Liver (tissue), 9 donors: ENCODE measurements around the gene SIGLEC14. TPM values are rescaled to one million over a fixed set of nuclear protein-coding genes. Genes with fewer than 3 reads are reported as not detected.

ENCODE experiments used
- DNase-seq: peaks from one replicate; pipeline ENCODE4 v3.0.0-alpha.2; 2017; ENCODE audit warnings: low spot score
- H3K27ac ChIP-seq, 2 donors: one replicate each; pipeline ENCODE4 v1.7.0; 2013; ENCODE audit warnings: inconsistent platforms in 2 of 2, low read length in 2 of 2, control low read depth in 1 of 2, low read depth in 1 of 2, mild to moderate bottlenecking in 1 of 2
- H3K27me3 ChIP-seq, 4 donors: one replicate each; pipeline versions ENCODE4 v1.6.1 to v1.7.0; 2013; ENCODE audit warnings: low read length in 3 of 4, inconsistent platforms in 1 of 4, mild to moderate bottlenecking in 1 of 4, moderate library complexity in 1 of 4; ENCODE audit not compliant: control insufficient read depth in 4 of 4, insufficient read depth in 4 of 4
- H3K36me3 ChIP-seq, 4 donors: one replicate each; pipeline versions ENCODE4 v1.6.1 to v1.7.0; 2013; ENCODE audit warnings: low read length in 3 of 4, mild to moderate bottlenecking in 3 of 4, low read depth in 1 of 4, moderate library complexity in 1 of 4; ENCODE audit not compliant: control insufficient read depth in 4 of 4, insufficient read depth in 3 of 4
- H3K4me1 ChIP-seq, 4 donors: one replicate each; pipeline versions ENCODE4 v1.6.1 to v1.7.0; 2013; ENCODE audit warnings: low read length in 3 of 4, mild to moderate bottlenecking in 3 of 4, moderate library complexity in 1 of 4; ENCODE audit not compliant: control insufficient read depth in 4 of 4, insufficient read depth in 4 of 4
- H3K4me3 ChIP-seq, 3 donors: one replicate each; pipeline versions ENCODE4 v1.6.1 to v1.7.0; 2013; ENCODE audit warnings: low read length in 3 of 3, control low read depth in 1 of 3, low read depth in 1 of 3, mild to moderate bottlenecking in 1 of 3
- H3K9ac ChIP-seq, 2 donors: one replicate each; pipeline ENCODE4 v1.7.0; 2013; ENCODE audit warnings: low read length in 2 of 2, mild to moderate bottlenecking in 2 of 2, moderate library complexity in 2 of 2, control low read depth in 1 of 2, low read depth in 1 of 2
- H3K9me3 ChIP-seq, 4 donors: one replicate each; pipeline versions ENCODE4 v1.6.1 to v1.7.0; 2013; ENCODE audit warnings: low read length in 3 of 4; ENCODE audit not compliant: control insufficient read depth in 4 of 4
- ATF3 ChIP-seq: IDR thresholded peaks from 2 replicates; pipeline ENCODE4 v1.6.1; 2016; ENCODE audit warnings: antibody characterized with exemption
- CTCF ChIP-seq: fragments of 150-350 bp; IDR thresholded peaks from 2 replicates; pipeline ENCODE4 v1.5.1; 2017; ENCODE audit warnings: improper control_type of control experiment, low read depth, low read length; ENCODE audit not compliant: missing input control
- EGR1 ChIP-seq, 2 donors: IDR thresholded peaks; 2 replicates each; pipeline ENCODE4 v1.6.1; 2016 to 2018; ENCODE audit warnings: antibody characterized with exemption in 2 of 2, low read depth in 2 of 2
- FOXA1 ChIP-seq: IDR thresholded peaks from 2 replicates; pipeline ENCODE4 v1.6.1; 2016; ENCODE audit warnings: antibody characterized with exemption
- FOXA2 ChIP-seq: IDR thresholded peaks from 2 replicates; pipeline ENCODE4 v1.6.1; 2016; ENCODE audit warnings: antibody characterized with exemption
- GABPA ChIP-seq, 2 donors: IDR thresholded peaks in 1 of 2; conservative IDR thresholded peaks in 1 of 2; 2 replicates each; pipeline ENCODE4 v1.6.1; 2016; ENCODE audit warnings: antibody characterized with exemption in 2 of 2, mild to moderate bottlenecking in 1 of 2, moderate library complexity in 1 of 2
- HNF4A ChIP-seq, 2 donors: conservative IDR thresholded peaks; 2 replicates each; pipeline ENCODE4 v1.6.1; 2016; ENCODE audit warnings: antibody characterized with exemption in 2 of 2, mild to moderate bottlenecking in 2 of 2
- HNF4G ChIP-seq: IDR thresholded peaks from 2 replicates; pipeline ENCODE4 v1.6.1; 2016; ENCODE audit warnings: antibody characterized with exemption
- JUND ChIP-seq, 2 donors: IDR thresholded peaks; 2 replicates each; pipeline ENCODE4 v1.6.1; 2016; ENCODE audit warnings: antibody characterized with exemption in 2 of 2
- MAX ChIP-seq: IDR thresholded peaks from 2 replicates; pipeline ENCODE4 v1.6.1; 2016; ENCODE audit warnings: antibody characterized with exemption
- NR2F2 ChIP-seq: IDR thresholded peaks from 2 replicates; pipeline ENCODE4 v1.6.1; 2016; ENCODE audit warnings: antibody characterized with exemption
- RAD21 ChIP-seq, 2 donors: IDR thresholded peaks; 2 replicates each; pipeline ENCODE4 v1.6.1; 2016; ENCODE audit warnings: antibody characterized with exemption in 2 of 2, mild to moderate bottlenecking in 2 of 2
- REST ChIP-seq: IDR thresholded peaks from 2 replicates; pipeline ENCODE4 v1.6.1; 2016; ENCODE audit warnings: antibody characterized with exemption, mild to moderate bottlenecking
- RXRA ChIP-seq, 2 donors: IDR thresholded peaks; 2 replicates each; pipeline ENCODE4 v1.6.1; 2017 to 2018; ENCODE audit warnings: antibody characterized with exemption in 2 of 2, mild to moderate bottlenecking in 1 of 2
- SP1 ChIP-seq: IDR thresholded peaks from 2 replicates; pipeline ENCODE4 v1.6.1; 2018; ENCODE audit warnings: antibody characterized with exemption, mild to moderate bottlenecking
- TAF1 ChIP-seq: conservative IDR thresholded peaks from 2 replicates; pipeline ENCODE4 v1.6.1; 2016; ENCODE audit warnings: antibody characterized with exemption, mild to moderate bottlenecking
- YY1 ChIP-seq: IDR thresholded peaks from 2 replicates; pipeline ENCODE4 v1.6.1; 2016; ENCODE audit warnings: antibody characterized with exemption, mild to moderate bottlenecking
- ZBTB33 ChIP-seq: IDR thresholded peaks from 2 replicates; pipeline ENCODE4 v1.6.1; 2016; ENCODE audit warnings: antibody characterized with exemption
- WGBS: extraction: QIAGEN DNeasy Blood & Tissue Kit; methylation state at CpG from one replicate; pipeline ENCODE4 v1.1.7; 2013; 5-methylcytosine and 5-hydroxymethylcytosine counted together
- polyA plus RNA-seq, 2 donors: library from polyadenylated mRNA; stranded (reverse) in 1 of 2; unstranded in 1 of 2; fragments of 200-250 nt in 1 of 2; fragments of >200 nt in 1 of 2; fragmentation: Nextera tagmentation in 1 of 2; extraction: Ambion mirVana in 1 of 2; gene quantifications; one replicate each; pipeline versions ENCODE4 v1.2.1 to v1.2.3, GENCODE V29; 2013 to 2015
- total RNA-seq, 2 donors: library from RNA; depleted of rRNA; stranded (reverse); fragments of >200 nt; gene quantifications; one replicate each; pipeline ENCODE4 v1.2.3, GENCODE V29; 2014
- donor health status: healthy.
- donor health status: healthy.
- donor health status: healthy.
- donor health status: healthy.
- donor health status: healthy.

SIGLEC14 gene
- total and polyA plus RNA-seq, 4 donors, result 1.7 to 6.9 (median 3.2) TPM; not detected in 1

DNA sequence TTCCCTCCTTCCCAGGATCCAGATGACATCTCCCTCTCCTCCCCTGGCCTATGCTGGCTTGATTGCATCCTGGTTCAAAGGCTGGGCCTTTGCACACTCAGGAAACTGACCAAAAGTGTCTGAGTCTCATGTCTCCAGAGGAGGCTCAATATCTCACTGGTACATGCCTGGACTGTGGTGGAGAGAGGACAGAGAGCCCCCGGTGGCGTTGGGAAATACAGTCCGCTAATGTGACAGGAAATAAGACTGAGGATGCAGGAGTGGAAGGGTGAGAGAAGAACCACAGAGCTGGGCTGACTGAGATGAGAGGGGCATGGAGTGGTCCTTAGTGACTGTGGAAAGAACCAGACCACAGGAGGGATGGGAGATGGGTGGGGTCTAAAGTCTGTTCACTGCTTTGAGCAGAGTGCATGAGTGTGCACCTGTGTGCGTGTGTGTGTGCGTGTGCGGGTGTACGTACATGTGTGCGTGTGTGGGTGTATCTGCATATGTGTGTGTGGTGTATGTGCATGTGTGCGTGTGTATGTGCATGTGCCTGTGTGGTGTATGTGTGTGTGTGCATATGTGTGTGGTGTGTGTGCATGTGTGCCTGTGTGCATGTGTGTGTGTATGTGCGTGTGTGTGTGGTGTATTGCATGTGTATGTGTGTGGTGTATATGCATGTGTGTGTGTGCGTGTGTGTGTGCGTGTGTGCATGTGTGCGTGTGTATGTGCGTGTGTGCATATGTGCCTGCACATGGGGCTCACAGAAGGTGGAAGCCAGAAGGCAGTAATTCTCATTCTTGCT, 18.3 kb downstream of the SIGLEC14 start (continued):
- TF ChIP-seq REST (no peak), EGR1 (IDR thresholded peaks at IDR 0.05; ENCODE audit: low read depth in 2 of 2) (no peak), YY1 (no peak), FOXA1 (no peak), FOXA2 (no peak), JUND (IDR thresholded peaks at IDR 0.05) (no peak), RXRA (IDR thresholded peaks at IDR 0.05) (no peak), HNF4A (conservative IDR thresholded peaks at IDR 0.05) (no peak), TAF1 (no peak), SP1 (no peak), NR2F2 (no peak)

GRCh38 chr19:51627491-51628138, 19.0 kb downstream of the SIGLEC14 start:
- Histone ChIP-seq H3K4me1 (no peaks in the 10 kb centered on the region), H3K9me3 (no peaks in the 10 kb centered on the region), H3K27me3 (no peaks in the 10 kb centered on the region), H3K4me3 (no peak overlapping the region), H3K27ac (no peak overlapping the region), H3K9ac (no peak overlapping the region), H3K36me3 (no peaks in the 10 kb centered on the region)
- WGBS, result 61% methylated on average over 16 of the region's 16 CpGs
- no peak for DNase-seq
- TF ChIP-seq ATF3, result no peak
- TF ChIP-seq REST, result no peak
- TF ChIP-seq TAF1, result no peak
- TF ChIP-seq CTCF, result no peak
- TF ChIP-seq FOXA1, result no peak
- no peak for TF ChIP-seq FOXA2
- no peak for TF ChIP-seq JUND (IDR thresholded peaks at IDR 0.05)
- TF ChIP-seq MAX, result no peak
- TF ChIP-seq YY1, result no peak
- no peak for TF ChIP-seq NR2F2
- TF ChIP-seq GABPA (IDR thresholded peaks at IDR 0.05 in 1 of 2, conservative IDR thresholded peaks at IDR 0.05 in 1 of 2), result no peak
- no peak for TF ChIP-seq ZBTB33
- no peak for TF ChIP-seq HNF4A (conservative IDR thresholded peaks at IDR 0.05)
- TF ChIP-seq SP1, result no peak
- TF ChIP-seq RXRA (IDR thresholded peaks at IDR 0.05), result no peak
- TF ChIP-seq EGR1 (IDR thresholded peaks at IDR 0.05; ENCODE audit: low read depth in 2 of 2), result no peak
- TF ChIP-seq RAD21 (IDR thresholded peaks at IDR 0.05), result no peak
- no peak for TF ChIP-seq HNF4G
